ENCODE data around the gene ARG1. TPM values are rescaled to one million over a fixed set of nuclear protein-coding genes. Genes with fewer than 3 reads are reported as not detected.

ARG1 gene
- total and polyA plus RNA-seq, 2 of the 8 experiments (the other 6 are each of a cell fraction or from before 2014, with no cell fraction given): not detected

DNA sequence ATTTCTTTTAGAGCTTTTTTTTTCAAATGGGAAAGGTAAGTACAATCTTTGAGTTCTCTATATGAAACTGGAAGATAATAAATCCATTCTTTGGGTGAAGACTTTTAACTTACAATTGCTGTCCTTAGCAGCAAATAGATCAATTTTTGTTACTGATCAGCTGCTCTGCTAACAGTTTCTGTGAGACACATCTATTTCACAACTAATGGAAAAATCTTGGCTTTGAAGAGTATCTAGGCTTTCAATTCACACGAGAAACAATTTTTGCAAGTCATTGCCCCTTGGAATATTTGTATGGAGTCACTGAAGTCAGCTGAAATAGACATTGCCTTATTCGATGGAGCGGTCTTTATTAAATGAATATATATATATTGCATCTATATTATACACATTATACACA lies 20.5 kb upstream of the ARG1 start:
- no peak overlapping the region for H3K4ac ChIP-seq (replicated peaks; ENCODE audit: insufficient read length, low read depth, low read length)
- H2BK15ac ChIP-seq (ENCODE audit: low read length): no peak overlapping the region
- H2BK5ac ChIP-seq (ENCODE audit: low read depth, low read length): no peak overlapping the region
- no peak overlapping the region for H2BK120ac ChIP-seq (replicated peaks; ENCODE audit: low read depth, low read length)
- no peaks in the 10 kb centered on the region for H3K27me3 ChIP-seq (replicated peaks in 1 of 4; ENCODE audit: control insufficient read depth in 3 of 4, extremely low read depth in 1 of 4, insufficient read depth in 3 of 4, low read length in 3 of 4)
- no peak overlapping the region for H2BK12ac ChIP-seq (ENCODE audit: low read depth, low read length)
- H3K23ac ChIP-seq (ENCODE audit: insufficient read length): no peak overlapping the region
- no peak overlapping the region for H4K8ac ChIP-seq (ENCODE audit: extremely low read depth, insufficient read depth, low read length)
- H3K56ac ChIP-seq (replicated peaks; ENCODE audit: insufficient read length, low read depth, low read length): no peak overlapping the region
- no peaks in the 10 kb centered on the region for H3K79me1 ChIP-seq (ENCODE audit: low read depth, low read length)
- H3K27ac ChIP-seq (ENCODE audit: low read depth, low read length): no peak overlapping the region
- H3K4me3 ChIP-seq (ENCODE audit: extremely low read depth in 1 of 4, insufficient read depth in 2 of 4, low read depth in 3 of 4, low read length in 4 of 4): no peak overlapping the region
- no peak overlapping the region for H3K14ac ChIP-seq (ENCODE audit: insufficient read length)
- H3K36me3 ChIP-seq (ENCODE audit: control insufficient read depth in 2 of 4, insufficient read depth in 4 of 4, low read length in 3 of 4): no peaks in the 10 kb centered on the region
- H3K9me3 ChIP-seq (ENCODE audit: insufficient read depth in 2 of 2, low read depth in 1 of 2, low read length in 1 of 2): no peaks in the 10 kb centered on the region
- H3K23me2 ChIP-seq (ENCODE audit: low read depth, low read length): no peaks in the 10 kb centered on the region
- H3K9ac ChIP-seq (replicated peaks in 1 of 4; ENCODE audit: extremely low read depth in 1 of 4, low read depth in 3 of 4, low read length in 3 of 4): no peak overlapping the region
- no peak overlapping the region for H2BK20ac ChIP-seq (ENCODE audit: low read length)
- H3K18ac ChIP-seq (ENCODE audit: extremely low read depth, low read length): no peak overlapping the region
- no peak overlapping the region for H4K5ac ChIP-seq (ENCODE audit: insufficient read length, low read depth, low read length)
- ChIA-PET POLR2A (ENCODE audit: partially characterized antibody) (interaction anchor here (1.2 kb wide), 1 partner anchor 11 kb away, joined by 3 read pairs; no protein-coding TSS in a partner anchor), CTCF (ENCODE audit: partially characterized antibody) (interaction anchor here (0.8 to 1.2 kb wide), 2 partner anchors 371 to 705 kb away, joined by 3 to 4 read pairs; no protein-coding TSS in a partner anchor)
- H4K91ac ChIP-seq (replicated peaks; ENCODE audit: insufficient read length, low read length): no peak overlapping the region
- H2AFZ ChIP-seq (ENCODE audit: low read length): no peak overlapping the region
- FAIRE-seq (no peak), DNase-seq (ENCODE audit: low read depth in 1 of 2, low spot score in 2 of 2) (no peak)
- no peak overlapping the region for H2AK5ac ChIP-seq (ENCODE audit: low read depth, low read length)
- no peaks in the 10 kb centered on the region for H4K20me1 ChIP-seq (replicated peaks in 1 of 2; ENCODE audit: control insufficient read depth in 1 of 2, insufficient read depth in 2 of 2, low read length in 2 of 2)
- TF ChIP-seq, protein P1, sequence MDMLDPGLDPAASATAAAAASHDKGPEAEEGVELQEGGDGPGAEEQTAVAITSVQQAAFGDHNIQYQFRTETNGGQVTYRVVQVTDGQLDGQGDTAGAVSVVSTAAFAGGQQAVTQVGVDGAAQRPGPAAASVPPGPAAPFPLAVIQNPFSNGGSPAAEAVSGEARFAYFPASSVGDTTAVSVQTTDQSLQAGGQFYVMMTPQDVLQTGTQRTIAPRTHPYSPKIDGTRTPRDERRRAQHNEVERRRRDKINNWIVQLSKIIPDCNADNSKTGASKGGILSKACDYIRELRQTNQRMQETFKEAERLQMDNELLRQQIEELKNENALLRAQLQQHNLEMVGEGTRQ (IDR thresholded peaks at IDR 0.05; ENCODE audit: low read length): no peak
- TF ChIP-seq SP2 (IDR thresholded peaks at IDR 0.05; ENCODE audit: low read length): no peak
- TF ChIP-seq RXRA (IDR thresholded peaks at IDR 0.05; ENCODE audit: insufficient read depth, low read depth, low read length): no peak
- H3K4me1 ChIP-seq (replicated peaks in 1 of 4; ENCODE audit: control insufficient read depth in 3 of 4, insufficient read depth in 4 of 4, low read length in 3 of 4): no peaks in the 10 kb centered on the region
- H3K79me2 ChIP-seq (ENCODE audit: control insufficient read depth in 1 of 2, insufficient read depth in 2 of 2, low read length in 2 of 2): no peaks in the 10 kb centered on the region
- WGBS, 2 experiments (ENCODE audit: extremely low coverage in 1 of 2, insufficient coverage in 1 of 2, insufficient read length in 1 of 2, insufficient replicate concordance in 2 of 2, low coverage in 1 of 2, low lambda C conversion rate in 2 of 2, missing lambda C conversion rate in 1 of 2): 95% methylated on average over 3 of the region's 3 CpGs; no CpG with 5 or more reads in 1 of the 2 experiments
- no peak overlapping the region for H3K4me2 ChIP-seq (ENCODE audit: insufficient read depth in 1 of 2, low read depth in 2 of 2, low read length in 2 of 2)

Data from H1 (cell line).